ENCODE measurements around the gene MNAT1. TPM values are rescaled to one million over a fixed set of nuclear protein-coding genes. Genes with fewer than 3 reads are reported as not detected.

The MNAT1 gene
- total RNA-seq, 1 donor from 2014 or later, result 32.7 TPM

DNA sequence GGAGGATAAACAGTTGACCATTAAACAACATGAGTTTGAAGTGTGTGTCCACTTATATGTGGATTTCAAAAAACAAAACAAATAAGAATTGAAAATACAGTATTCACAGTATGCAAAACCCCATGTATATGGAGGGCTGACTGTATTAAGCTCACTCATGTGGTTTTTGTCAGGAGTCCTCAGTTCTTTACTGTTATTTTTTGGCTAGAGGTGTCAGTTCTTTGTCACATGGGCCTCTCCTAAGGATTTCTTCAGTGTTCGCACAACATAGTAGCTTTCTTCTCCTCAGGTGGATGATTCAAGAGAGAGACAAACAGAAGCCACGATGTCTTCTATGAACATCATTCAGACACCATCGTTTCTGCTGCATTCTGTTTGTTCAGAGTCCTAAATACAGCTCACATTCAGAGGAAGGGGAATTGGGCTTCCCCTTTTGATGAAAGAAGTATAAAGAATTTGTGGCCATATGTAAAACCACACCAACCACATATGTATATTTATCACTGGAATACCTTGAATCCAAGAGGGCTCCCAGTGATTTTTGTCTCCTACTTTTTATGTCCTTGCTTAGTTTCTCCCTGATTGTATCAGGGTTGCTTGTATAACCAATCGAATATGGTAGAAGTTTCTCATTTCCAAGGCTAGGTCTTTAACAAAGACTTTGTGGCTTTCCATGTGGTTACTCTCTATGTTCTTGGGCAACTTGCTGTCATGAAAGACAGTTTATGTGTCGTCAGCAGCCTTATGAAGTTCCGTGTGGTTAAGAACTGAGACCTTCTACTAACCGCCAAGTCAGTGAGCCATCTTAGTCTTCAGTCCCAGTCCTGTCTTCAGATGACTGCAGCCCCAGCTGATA is 18.9 kb downstream of the MNAT1 start:
- no peak for TF ChIP-seq CTCF (conservative IDR thresholded peaks at IDR 0.05)
- no peaks in the 10 kb centered on the region for H3K9me3 Mint-ChIP-seq
- H3K27me3 Mint-ChIP-seq, result no peaks in the 10 kb centered on the region
- H3K4me1 Mint-ChIP-seq (ENCODE audit: unreplicated experiment), result peaks cover 22% of the 10 kb centered on the region
- DNase-seq (ENCODE audit: extremely low spot score, unreplicated experiment), result no peak
- no peak overlapping the region for H3K27ac Mint-ChIP-seq
- H3K36me3 Mint-ChIP-seq, result peaks cover 12% of the 10 kb centered on the region
- H3K4me3 Mint-ChIP-seq, result no peak overlapping the region

- TF ChIP-seq CTCF (conservative IDR thresholded peaks at IDR 0.05), result no peak
- Mint-ChIP-seq H3K9me3 (no peaks in the 10 kb centered on the region), H3K27ac (no peak overlapping the region), H3K27me3 (no peaks in the 10 kb centered on the region), H3K4me3 (no peak overlapping the region), H3K36me3 (peaks cover 12% of the 10 kb centered on the region), H3K4me1 (ENCODE audit: unreplicated experiment) (peaks cover 48% of the 10 kb centered on the region)
- no peak for DNase-seq (ENCODE audit: extremely low spot score, unreplicated experiment)
Observed at GRCh38 chr14:60756847-60757246, 22.3 kb downstream of the MNAT1 start.

DNA sequence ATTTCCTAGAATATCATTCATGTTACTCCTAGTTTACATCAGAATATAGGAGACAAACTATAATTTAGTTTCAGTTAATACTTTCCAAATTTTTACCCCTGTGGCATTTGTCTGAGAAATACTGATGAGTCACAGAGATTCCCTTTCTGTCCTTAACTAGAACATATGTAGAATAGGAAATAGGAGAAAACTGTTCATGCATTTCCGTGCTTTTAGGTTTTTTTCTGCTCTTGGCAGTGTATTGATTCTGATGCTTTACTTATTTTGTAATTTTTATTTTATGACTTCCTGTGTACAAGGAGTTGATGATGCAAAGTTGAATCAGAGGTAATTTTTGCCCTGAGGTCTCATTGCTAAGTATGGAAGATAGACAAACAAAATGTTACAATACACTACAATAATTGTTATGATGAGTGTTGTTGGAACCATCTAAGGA is 23.0 kb downstream of the MNAT1 start:
- Mint-ChIP-seq H3K9me3 (no peaks in the 10 kb centered on the region), H3K27ac (no peak overlapping the region), H3K36me3 (peaks cover 12% of the 10 kb centered on the region), H3K27me3 (no peaks in the 10 kb centered on the region), H3K4me1 (ENCODE audit: unreplicated experiment) (peaks cover 52% of the 10 kb centered on the region), H3K4me3 (no peak overlapping the region)
- no peak for DNase-seq (ENCODE audit: extremely low spot score, unreplicated experiment)
- no peak for TF ChIP-seq CTCF (conservative IDR thresholded peaks at IDR 0.05)

DNA sequence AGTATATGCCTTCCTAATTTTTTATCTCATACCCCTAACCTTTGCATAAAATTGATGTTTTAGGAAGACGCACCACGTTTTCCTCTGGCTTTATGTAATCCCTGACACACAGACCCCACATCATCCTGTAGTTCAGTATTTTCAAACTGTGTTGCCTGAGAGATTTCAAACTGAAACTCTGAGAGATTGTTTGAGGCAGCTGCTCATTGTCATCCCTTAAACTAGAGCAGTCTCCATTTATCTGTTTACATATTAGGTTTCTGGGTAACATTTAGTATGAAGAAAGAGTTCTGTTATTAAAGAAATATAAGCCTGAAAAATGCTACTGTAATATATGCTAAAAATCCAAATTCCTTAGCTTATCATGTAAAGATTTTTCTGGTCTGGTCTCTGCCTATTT is 24.3 kb downstream of the MNAT1 start:
- H3K27ac Mint-ChIP-seq, result no peak overlapping the region
- H3K36me3 Mint-ChIP-seq, result peaks cover 6% of the 10 kb centered on the region
- no peak overlapping the region for H3K4me3 Mint-ChIP-seq
- no peak for DNase-seq (ENCODE audit: extremely low spot score, unreplicated experiment)
- peaks cover 53% of the 10 kb centered on the region for H3K4me1 Mint-ChIP-seq (ENCODE audit: unreplicated experiment)
- no peak for TF ChIP-seq CTCF (conservative IDR thresholded peaks at IDR 0.05)
- H3K27me3 Mint-ChIP-seq, result no peaks in the 10 kb centered on the region
- no peaks in the 10 kb centered on the region for H3K9me3 Mint-ChIP-seq

DNA sequence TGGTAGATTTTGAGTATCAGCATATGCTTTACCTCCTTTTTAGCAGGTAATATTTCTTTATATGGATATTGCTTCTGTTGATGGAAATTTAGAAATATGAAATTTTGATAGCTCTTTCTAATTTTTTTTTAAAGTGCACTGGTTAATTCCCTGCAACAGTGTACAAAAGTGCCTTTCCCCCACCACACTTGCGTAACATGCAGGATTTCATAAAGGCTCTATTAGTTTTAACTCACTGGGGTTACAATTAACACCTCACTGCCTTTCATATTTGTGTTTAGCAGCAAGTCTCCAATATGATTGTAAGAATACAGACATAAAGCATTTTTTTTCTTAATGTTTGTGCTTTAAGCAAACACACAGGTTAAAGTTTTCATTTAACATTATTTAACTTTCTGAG is 25.6 kb downstream of the MNAT1 start:
- no peak for DNase-seq (ENCODE audit: extremely low spot score, unreplicated experiment)
- no peak overlapping the region for H3K27ac Mint-ChIP-seq
- TF ChIP-seq CTCF (conservative IDR thresholded peaks at IDR 0.05), result no peak
- peaks cover 9% of the 10 kb centered on the region for H3K36me3 Mint-ChIP-seq
- peaks cover 53% of the 10 kb centered on the region for H3K4me1 Mint-ChIP-seq (ENCODE audit: unreplicated experiment)
- no peaks in the 10 kb centered on the region for H3K27me3 Mint-ChIP-seq
- H3K4me3 Mint-ChIP-seq, result no peak overlapping the region
- H3K9me3 Mint-ChIP-seq, result no peaks in the 10 kb centered on the region

Data from type B pancreatic cell (in vitro differentiated cells).